Stimulated activated CD4-positive, alpha-beta T cell treated with anti-CD3 and anti-CD28 coated beads, Interleukin-15, amount 100 ng/mL, for 48 hours (primary cell): ENCODE results near the gene CDC14B.

Source experiments
- DNase-seq, 2 donors: peaks; one replicate each; pipeline ENCODE4 v3.0.0-alpha.2; 2020; ENCODE audit warnings: low read depth in 2 of 2

The CDC14B gene

DNA sequence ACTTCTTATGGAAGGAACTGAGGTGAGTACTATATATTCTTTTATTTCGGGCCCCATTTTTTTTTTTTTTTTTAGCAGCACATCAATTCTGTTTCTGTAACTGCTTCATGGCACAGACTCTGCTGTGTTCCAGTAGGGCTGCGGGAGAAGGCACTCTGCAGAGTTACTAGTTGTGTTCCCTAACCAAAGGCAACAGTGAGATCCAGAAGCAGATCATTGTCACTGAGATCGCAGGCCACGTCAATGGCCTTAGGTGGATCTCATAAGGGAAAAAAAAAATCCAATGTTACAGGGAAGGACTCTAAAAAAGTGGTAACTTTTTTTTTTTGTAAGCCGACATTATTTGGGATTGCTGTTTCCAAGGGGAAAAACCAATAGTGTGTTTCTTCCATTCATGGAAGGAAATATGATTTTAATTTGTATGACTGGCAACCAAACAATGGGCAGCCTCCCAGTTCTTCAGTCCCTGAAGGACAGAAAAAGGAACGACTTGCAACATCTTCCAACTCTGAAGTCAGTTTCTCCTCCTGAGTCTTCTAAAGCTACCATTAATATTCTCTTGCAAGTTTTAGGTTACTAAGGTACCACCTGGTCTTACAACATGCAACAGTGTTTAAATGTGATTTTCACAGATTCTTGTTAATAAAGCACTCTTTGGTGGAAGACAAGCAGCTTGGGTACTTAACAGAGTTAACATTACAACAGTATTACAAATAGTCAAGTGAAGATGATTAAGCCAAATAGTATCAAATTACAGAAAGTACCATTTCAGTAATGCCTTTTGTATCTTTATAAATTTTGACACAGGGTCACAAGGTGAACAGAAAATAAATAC, 116.9 kb downstream of the CDC14B start:
- no peak for DNase-seq

DNA sequence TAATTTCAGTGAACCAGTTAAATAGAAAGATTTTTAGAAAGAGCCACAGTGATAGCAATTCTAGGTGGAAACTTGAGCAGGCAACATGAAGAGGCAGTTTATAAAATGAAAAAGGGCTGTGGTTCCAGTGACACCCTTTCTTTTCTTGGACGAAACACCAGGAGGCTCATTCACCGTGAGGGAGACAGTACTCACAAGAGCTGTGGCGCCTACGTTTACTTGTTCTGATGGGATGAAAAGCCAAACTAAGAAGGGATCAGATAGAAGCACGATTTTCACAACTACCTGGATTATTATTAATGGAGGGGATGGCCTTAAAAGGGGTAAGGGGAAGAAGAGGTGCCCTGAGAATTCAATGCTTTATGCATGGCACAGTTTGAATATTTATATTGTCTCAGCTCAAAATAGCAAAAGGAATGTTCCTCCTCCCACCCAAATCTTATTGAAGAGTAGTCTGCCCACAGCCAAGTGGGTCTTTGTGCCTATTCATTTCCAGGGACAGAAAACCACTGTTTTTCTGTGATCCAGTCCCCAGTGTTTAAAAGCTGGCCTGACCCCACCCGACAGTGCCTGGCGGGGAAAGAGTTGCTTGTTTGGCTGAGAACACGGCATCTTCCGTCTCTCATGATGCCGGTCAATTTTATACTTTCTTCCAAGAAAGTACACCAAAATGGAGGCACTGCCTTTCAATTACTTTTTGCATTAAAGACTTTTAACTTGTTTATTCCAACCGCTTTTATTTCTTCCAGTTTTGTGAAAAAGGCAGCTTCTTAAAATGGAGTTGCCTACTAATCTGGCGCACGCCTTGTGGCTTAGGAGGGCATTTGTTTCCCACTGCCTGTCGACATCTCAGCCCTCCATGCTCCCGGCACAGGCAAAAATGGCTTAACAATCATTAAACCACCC, 117.8 kb downstream of the CDC14B start:
- DNase-seq: no peak

DNA sequence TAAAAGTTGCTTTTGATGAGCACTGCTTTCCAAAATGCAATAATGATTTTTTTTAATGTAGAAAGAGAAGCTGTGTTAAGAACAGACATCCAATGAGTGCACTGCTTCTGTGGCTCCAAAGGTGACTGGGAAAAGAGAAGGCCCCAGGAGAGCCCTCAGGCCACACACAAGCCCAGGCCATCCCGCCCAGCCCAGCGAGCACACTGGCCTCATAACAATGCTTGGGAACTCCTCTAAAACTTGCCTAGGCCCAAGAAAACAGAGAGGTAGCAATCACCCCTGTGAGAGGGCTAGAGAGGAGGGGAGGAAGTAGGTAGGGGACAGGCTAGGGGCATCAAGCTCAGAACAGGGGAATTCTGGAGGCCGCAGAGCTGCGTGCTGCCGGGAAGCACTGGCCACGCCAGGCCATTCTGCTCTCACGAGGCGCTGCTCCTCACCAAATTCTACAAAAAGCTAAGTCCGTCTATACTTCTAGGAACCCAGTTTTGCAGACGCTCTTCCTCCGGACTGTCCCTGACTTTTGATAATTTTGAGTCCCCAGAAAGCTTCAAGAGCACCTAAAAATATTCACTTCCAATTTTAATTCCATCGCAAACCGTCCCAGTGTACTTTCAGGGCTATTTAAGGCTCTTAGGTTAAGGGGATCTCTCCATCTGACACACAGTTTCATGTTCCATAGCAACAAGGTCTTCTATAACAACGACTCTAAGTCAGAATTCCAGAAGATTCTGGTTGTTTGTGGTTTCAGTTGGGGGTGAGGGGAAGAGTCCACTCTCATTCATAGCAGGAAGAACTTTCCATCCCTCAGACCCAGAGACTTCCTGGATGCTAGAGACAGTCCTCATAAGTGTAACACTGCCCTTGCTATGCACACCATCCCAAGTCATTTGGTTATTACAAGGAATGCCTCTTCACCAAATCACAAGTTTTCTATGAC, 118.7 kb downstream of the CDC14B start:
- DNase-seq: no peak

DNA sequence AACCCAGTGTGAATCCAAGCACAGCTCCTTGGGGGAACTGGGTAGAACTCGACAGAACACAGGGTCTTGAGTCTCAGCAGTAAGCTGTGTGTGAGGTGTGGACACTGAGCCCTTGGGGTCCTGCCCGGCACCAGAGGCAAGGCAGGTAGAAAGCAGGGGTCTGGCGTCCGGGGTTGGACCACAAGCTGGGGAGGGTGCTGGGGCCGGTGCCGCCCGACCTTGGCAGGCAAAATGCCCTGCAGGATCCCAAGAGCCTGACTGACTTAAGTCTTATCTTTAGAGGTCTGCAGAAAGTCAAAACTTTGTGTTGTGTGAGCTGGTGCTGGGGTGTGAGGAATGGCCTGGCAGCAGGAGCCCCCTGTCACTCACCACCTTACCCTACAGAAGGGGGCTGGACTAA, 120.4 kb downstream of the CDC14B start:
- no peak for DNase-seq

DNA sequence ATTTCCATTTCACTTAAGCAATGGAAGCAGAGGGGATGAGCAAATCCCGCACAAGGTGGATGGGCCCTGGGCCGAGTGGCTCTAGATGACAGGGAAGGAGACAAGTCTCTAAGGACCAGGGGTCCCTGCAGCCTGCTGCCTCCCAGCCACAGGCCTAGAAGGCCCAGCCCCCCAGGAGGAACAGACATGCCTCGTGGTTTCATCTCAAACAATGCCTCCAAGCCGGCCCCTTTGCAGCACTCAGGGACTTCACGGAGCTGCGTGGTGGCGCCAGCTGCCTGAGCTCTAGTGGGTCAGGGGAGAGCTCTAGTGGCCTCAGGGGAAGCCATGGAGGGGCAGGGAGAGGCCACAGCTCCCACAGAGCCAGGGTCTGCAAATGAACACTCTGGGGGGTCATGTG, 120.8 kb downstream of the CDC14B start:
- no peak for DNase-seq

DNA sequence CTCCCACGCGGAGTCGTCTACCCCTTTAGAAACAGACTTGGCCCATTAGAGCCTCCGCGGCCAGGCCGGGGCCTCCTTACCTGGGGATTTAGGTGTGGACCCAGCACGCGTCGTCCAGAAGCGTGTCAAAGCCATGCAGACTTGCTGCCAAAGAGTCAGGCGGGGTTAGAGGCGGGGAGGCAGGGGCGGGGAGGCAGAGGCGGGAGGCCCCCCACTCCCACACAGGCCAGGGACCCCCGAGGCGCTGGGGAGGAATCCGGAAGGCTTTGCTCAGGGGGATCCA, 122.6 kb downstream of the CDC14B start:
- DNase-seq: no peak

DNA sequence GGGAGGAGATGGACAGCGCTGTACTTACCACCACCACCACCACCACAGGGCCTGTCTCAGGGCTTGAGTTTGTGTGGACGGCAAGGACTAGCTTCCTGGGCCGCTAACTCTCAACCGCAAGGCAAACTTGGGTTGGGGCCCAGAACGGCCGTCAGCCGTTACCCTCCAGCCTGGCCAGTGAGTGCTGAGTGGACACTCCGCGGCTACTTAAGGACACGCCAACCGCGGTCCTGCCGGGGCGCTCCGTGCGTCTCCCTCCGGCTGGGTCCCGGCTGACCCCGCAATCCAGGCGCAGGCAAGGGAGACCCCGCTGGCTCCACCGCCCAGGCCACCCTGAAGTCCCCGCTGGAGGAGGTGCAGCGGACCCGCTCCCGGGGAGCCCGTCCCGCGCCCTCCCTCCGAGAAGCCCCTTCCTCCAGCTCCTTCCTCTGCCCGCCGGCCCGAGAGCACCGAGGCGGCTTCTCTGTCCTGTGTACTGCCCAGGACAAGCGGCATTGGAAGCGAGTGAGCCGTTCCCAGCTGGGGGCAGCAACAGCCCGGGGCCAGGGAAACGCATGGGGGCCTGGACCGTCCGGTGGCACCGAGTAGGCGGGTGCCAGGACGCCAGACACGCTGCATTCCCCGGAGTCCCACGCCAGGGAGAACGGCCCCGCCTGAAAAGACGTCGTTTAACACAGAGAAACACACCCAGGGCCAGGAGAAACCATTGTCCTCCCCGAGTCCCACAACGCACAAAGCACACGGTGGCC, 123.1 kb downstream of the CDC14B start:
- no peak for DNase-seq

DNA sequence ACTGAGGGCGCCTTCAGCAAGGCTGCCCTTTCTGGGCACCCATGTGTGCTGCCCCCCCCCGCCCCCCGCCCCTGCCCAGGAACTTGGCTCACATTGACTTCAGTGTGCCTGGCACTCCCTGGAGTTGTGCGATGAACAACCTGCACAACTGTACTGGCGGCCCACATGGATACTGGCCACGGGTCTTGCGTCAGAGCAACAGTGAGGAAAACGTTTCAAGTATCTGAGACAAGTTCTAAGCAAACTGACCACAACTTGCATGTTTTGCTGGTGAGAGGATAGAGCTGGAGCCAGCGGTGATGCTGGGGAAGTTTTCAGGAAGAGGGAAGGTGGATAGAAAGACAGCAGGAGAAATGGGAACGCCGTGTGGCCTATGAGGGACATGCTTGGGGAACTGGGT, 124.3 kb downstream of the CDC14B start:
- no peak for DNase-seq

DNA sequence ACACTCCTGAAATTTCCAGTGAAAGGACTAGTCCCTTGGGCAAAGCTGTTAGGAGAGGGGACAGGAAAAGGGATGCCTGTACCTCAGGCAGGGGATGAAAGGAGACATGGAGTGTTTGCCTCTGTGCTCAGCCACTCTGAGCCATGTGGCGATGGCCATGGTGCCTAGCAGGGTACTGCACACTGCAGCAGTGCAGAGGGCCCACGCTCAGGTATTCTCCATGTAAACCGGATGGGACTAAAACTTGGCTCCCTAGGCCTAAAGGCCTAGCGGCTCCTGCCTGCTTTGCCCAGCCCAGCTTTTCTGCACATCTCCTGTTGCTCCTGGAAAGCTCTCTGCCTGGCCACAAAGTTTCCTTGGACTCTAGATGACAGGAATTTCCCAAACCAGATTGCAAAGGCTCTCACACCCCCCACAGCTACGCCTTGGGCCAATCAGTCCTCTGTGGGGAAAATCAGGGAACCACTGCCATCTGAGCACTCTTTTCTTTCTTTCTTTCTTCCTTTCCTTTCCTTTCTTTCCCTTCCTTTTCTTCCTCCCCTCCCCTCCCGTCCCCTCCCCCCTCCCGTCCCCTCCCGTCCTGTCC, 125.3 kb downstream of the CDC14B start:
- DNase-seq: no peak

DNA sequence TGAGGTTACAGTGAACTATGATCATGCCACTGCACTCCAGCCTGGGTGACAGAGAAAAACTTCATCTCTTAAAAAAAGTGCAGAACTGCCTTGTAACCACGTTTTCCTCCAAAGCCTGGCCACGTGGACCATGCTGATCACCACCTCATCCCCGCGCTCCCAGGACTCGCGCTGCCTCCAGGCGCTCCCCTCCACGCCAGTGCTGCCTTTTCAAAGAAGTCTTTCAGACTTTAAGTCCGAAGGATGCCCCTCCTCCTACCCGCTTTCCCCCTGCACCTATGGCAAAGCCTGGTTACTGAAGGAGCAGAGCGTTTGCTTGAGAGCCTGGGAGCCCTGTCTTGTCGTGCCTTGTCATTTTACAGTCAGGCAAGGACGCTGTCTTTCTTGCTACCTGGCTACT, 125.9 kb downstream of the CDC14B start:
- DNase-seq: no peak

DNA sequence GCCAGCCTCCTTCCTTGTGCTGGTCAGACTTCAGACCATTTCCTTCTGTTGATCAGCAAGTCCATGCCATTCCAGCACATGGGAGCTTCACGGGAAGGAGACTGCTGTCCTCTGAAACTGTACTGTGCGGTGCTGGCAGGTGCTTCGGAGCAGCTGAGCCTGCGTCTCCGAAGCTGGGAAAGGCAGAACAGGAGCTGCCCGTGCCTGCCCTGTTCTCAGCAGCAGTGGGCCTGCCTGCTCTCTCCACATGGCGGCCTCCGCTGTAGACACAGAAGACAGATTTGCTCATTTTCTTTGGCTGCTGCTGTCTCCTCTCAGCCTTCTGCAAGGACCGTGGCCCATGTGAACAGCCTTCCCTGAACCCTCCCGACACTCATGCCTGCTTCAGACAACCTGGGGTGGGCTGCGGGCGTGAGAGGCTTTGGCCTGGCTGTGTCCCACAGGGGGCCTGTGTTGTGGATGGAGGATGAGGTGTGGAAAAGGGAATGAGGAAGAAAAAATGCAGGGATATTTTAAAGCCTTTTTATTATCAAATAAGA, 126.6 kb downstream of the CDC14B start:
- no peak for DNase-seq

DNA sequence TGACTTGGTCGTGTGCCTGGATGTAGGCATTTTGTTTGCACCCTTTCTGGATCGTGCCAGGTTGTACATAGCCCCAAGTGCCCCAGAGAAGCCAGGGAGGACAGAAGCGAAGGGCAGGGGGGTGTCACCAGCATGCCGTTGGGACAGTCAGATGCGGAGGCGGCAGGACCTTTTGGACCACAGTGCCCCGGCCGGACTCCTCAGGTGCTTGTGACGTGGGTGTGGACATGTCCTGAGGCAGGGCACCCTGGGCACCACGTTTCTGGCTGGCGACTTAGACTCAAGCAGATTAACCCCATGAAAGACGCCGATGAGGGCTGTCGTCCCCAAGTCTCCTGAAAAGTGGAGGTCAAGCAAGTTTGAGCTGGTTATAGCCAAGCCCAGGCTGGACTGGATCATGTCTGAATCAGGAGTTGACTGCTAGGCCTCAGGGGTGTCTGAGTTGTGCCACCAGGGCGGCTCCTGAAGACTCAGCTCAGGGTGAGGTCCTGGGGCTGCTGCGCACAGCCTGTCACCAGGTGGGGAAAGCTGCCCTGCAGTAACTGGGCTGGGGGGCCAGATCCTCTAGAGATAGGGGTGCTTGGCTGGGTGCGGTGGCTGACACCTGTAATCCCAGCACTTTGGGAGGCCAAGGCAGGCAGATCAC, 127.6 kb downstream of the CDC14B start:
- no peak for DNase-seq

DNA sequence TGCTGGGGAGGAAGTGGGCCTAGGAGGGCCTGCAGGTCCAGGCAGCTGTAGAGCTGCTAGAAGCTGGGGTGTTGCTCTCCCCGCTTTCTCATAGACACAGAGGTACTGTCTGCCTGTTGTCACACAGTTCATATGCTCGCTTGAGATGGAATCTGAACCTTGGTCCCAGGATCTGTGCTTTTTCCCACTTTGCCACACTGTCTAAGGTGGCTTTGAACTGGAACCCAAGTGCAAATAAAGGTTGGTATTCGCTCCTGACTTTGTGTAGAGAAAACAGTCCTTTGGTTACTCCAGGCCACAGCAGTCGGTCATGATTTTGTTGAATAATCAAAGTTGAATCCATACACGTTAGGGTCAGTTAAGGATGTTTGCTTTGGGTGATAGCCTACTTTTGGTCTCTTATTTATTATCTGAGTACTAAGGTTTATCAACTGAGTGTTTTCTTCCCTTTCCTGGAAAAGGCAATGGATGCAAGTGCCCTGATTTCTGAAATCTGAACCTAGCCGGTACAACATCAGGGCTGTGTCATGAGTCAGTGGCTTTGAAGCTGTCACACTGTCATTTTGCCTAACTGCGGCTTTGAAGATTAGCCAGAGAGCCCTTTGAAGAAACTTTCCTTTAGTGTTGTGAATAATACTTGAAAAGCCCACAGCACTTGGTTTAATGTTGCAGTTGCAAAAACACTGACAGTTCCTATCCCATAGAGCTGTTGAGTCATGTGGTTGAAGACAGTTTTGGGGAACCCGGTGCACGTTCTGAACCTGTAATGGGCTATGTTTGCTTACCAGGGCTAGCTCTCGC, 128.4 kb downstream of the CDC14B start:
- DNase-seq: peak in 1 of 2 donors; percentile 23

DNA sequence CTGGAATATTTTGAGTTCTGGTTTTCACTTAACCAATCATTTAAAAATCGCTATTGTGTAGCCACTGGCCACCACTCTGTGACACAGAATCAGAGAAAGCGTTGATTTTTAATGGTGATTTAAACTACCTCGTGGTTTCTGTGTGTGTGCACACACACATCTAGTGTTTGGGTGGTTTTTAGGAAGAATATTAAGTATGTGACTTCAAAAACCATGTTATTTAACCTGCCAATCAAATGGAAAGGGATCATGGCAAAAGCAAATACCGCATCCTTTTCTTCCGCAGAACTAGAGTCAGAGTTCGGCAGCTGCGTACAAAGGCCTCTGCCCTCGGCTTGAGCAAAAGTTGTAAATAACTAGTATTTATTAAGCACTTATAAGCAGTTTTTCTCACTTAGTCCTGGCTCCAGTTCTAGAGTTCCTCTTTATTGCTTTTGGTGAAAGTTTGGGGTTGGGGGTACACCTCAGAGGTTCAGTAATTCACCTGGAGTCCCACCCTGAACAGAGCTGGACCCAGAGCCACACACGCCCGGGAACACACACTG, 129.0 kb downstream of the CDC14B start:
- DNase-seq: no peak

DNA sequence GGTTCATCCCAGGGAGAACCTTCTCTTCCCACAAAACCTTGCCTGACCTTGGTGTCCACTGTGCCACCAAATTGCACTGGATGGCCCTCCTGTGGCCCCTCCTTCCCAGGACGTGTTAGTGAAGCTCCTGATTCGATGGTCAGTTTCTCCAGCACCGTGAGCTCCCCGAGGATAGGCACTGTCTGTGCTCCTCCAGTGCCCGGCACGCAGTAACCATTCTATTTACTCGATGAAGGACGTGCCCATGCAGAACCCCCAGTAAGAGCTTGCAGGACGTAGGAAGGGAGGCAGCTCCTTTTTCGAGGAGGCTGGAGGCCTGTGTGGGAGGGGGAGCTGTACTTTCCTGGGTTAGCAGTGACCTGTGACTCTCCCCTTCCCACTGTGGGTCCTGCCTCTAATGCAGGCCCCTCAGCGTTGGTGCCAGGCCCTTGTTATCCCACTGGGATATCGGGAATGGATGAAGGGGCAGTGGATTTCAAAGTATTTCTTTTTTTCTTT, 130.1 kb downstream of the CDC14B start:
- DNase-seq: no peak

DNA sequence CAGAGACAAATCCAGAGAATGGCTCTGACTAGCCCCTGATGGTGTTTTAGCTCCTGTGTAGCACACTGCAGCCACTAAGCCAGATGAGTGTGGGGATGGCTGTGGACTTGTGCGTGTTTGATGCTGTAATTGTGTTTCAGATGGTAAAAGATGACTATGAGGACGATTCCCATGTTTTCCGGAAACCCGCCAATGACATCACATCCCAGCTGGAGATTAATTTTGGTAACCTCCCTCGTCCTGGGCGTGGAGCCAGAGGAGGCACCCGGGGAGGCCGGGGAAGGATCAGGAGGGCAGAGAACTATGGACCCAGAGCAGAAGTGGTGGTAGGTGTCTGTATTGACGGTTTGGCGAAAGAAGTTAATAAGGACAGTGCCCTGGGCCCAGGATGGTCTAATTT, 131.7 kb downstream of the CDC14B start:
- DNase-seq: no peak

DNA sequence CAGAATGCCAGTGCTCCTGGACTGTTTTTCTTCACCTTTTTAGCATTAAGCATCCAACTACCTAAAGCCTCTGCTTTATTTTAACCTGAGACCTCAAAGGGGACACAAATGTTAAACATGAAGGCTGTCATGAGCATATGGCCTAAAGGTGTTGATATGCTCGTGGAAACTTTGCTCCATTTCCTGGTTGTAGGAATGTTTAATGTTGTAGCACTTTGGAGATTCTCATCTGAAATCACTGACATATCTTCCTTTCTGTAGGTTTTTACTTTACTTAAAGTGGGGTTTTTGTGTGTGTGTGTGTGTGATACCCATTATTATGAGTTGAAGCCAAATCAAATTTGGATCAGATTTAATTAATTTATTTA, 132.6 kb downstream of the CDC14B start:
- DNase-seq: no peak

DNA sequence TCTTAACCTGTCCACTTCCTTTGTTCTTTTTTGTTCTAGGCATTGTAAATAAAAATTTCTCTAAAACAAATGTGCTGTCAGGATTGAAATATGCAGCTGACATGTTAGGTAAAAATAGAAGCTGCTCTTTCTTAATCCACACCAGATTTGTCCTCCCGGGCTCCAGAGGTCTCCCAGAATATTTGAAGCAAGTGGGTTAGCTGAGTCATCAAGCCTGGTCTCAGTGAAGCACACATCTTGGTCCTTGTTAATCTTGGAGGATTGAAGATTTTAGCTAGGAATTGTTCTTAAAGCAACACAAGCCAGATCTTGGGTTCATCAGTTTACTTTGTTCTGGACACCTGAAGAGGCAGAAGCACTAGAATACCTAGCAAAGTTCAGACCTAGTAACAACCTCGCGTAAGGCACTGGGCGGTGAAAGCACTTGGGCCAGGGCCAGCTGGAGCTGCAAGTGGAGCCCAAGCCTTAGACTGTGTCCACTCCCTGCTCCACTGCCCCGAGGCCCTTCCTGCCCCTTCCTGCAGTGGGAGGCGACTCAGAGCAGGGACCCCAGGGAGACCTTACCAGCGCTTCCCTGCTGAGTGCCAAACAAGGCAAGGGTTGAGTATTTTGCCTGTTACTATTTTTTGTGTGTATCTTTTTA, 133.1 kb downstream of the CDC14B start:
- DNase-seq: no peak
